Cardiac fibroblast (primary cell): ENCODE results near the gene MCHR1.
"Not testable (repeated sequence)": the region's sequence is repeated elsewhere in the genome, so short reads cannot be mapped to it uniquely, and the experiment has no call there.

Source experiments
- DNase-seq, 2 donors: peaks; one replicate each; pipeline versions ENCODE4 v3.0.0 to v3.0.0-alpha.2; 2010; ENCODE audit warnings: low read depth in 2 of 2
- H3K4me3 ChIP-seq, 2 donors: replicated peaks in 1 of 2; 1 replicate in 1 of 2; 2 replicates in 1 of 2; pipeline ENCODE4 v1.5.1; 2011; ENCODE audit warnings: low read depth in 2 of 2, low read length in 2 of 2, mild to moderate bottlenecking in 2 of 2, moderate library complexity in 1 of 2
- TF ChIP-seq, protein P1 (sequence below): IDR thresholded peaks from one replicate; pipeline ENCODE4 v1.5.1; 2011; ENCODE audit warnings: low read depth, mild to moderate bottlenecking, low read length, inconsistent platforms

MCHR1 gene

DNA sequence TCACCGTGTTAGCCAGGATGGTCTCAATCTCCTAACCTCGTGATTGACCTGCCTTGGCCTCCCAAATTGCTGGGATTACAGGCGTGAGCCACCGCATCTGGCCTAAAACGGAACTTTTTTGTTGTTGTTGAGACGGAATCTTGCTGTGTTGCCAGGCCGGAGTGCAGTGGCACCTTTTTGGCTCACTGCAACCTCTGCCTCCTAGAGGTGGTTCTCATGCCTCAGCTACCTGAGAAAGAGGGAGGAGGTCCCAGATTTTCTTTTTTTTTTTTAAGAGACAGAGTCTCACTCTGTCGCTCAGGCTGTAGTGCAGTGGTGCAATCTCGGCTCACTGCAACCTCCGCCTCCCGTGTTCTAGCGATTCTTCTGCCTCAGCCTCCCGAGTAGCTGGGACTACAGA, 7.9 kb upstream of the MCHR1 start:
- no peak for DNase-seq
- TF ChIP-seq, protein P1, sequence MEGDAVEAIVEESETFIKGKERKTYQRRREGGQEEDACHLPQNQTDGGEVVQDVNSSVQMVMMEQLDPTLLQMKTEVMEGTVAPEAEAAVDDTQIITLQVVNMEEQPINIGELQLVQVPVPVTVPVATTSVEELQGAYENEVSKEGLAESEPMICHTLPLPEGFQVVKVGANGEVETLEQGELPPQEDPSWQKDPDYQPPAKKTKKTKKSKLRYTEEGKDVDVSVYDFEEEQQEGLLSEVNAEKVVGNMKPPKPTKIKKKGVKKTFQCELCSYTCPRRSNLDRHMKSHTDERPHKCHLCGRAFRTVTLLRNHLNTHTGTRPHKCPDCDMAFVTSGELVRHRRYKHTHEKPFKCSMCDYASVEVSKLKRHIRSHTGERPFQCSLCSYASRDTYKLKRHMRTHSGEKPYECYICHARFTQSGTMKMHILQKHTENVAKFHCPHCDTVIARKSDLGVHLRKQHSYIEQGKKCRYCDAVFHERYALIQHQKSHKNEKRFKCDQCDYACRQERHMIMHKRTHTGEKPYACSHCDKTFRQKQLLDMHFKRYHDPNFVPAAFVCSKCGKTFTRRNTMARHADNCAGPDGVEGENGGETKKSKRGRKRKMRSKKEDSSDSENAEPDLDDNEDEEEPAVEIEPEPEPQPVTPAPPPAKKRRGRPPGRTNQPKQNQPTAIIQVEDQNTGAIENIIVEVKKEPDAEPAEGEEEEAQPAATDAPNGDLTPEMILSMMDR = no peak
- no peak overlapping the region for H3K4me3 ChIP-seq

DNA sequence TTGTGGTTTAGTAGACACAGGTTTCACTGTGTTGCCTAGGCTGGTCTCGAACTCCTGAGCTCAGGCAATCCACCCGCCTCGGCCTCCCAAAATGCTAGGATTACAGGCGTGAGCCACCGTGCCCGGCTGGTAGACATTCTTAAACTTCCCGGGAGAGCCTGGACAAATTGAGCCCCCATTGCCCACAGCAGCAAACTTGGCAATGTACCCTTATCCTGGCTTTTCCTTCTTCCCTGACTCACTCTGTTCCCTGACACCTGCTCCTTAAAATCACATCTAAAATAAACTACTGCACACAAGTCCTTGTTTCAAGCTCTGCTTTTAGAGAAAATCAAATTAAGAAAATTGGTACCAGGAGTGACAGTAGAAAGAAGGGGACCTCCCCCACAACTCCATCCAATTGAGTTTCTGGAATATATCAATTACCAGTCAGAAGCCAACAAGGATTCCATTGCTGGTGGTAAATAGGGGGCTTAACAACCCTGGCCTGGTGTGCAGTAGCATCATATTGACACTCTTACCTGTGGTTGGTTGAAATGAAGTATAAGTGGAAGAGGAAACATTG, 7.4 kb upstream of the MCHR1 start:
- TF ChIP-seq, protein P1 = no peak
- H3K4me3 ChIP-seq = no peak overlapping the region
- DNase-seq = no peak

- peak; percentile 28 to 52 for DNase-seq
- H3K4me3 ChIP-seq = no peak overlapping the region
- TF ChIP-seq, protein P1 = no peak
Measured at GRCh38 chr22:40673017-40673416, 6.3 kb upstream of the MCHR1 start.

DNA sequence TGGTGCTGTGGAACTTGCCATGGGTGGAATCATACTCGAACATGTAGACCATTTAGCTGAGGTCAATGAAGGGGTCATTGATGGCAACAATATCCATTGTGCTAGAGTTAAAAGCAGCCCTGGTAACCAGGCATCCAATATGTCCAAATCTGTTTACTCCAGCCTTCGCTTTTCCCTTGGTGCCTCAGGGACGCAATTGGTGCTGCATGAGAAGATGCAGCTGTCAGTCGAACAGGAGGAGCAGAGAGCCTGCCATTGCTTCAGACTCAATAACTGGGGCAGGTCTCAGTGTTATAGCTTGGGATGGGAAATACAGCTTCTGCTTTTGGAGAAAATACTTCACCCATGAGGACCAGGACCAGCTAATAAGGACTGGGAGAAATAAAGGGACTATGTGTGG, 5.0 kb upstream of the MCHR1 start:
- no peak overlapping the region for H3K4me3 ChIP-seq
- no peak for DNase-seq
- TF ChIP-seq, protein P1 = no peak

- not testable (repeated sequence) for DNase-seq, H3K4me3 ChIP-seq
Measured at GRCh38 chr22:40676166-40676565, 3.1 kb upstream of the MCHR1 start.

DNA sequence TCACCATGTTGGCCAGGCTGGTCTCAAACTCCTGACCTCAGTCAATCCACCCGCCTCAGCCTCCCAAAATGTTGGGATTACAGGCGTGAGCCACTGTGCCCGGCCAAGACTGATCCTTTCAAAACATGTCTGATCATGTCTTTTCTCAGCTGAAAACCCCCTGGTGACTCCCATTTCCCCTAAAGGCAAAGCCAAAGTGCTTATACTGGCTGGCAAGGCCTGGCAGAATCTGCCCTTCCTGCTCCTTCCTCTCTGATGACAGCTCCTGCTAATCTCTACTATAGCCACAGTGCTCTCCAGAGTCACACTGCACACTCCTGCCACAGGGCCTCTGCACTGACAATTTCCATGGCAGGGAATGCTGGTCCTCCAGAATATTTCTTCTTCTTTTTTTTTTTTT, 2.6 kb upstream of the MCHR1 start:
- no peak overlapping the region for H3K4me3 ChIP-seq
- DNase-seq = no peak
- TF ChIP-seq, protein P1 = no peak

- TF ChIP-seq, protein P1 = no peak
- no peak for DNase-seq
- no peak overlapping the region for H3K4me3 ChIP-seq
Measured at GRCh38 chr22:40678493-40679248, 613 bp upstream of the MCHR1 start.
